T-cell (primary cell): ENCODE data around the gene DNAJC5. TPM values are rescaled to one million over a fixed set of nuclear protein-coding genes. Genes with fewer than 3 reads are reported as not detected.

ENCODE experiments used
- ATAC-seq, 4 experiments: fragments of 200-7000 bp in 3 of 4; fragments of 150-1000 bp in 1 of 4; cut with Tn5 transposase; replicated peaks in 1 of 4; 1 replicate in 3 of 4; 2 replicates in 1 of 4; pipeline ENCODE4 v1.10.0; 2021; ENCODE audit warnings: moderate library complexity in 3 of 4, mild to moderate bottlenecking in 2 of 4, moderate number of reproducible peaks in 1 of 4
- CTCF ChIA-PET, 2 donors: fragments of 300-600 bp; sonication (Branson Sonifier 250); formaldehyde crosslinking; loops; one replicate each; lab custom pipeline; 2022; ENCODE audit warnings: antibody characterized with exemption in 2 of 2; lab: Charles Lee
- POLR2A ChIA-PET, 2 donors: fragments of 300-600 bp; sonication (Branson Sonifier 250); formaldehyde crosslinking; loops; one replicate each; lab custom pipeline; 2022; ENCODE audit warnings: antibody characterized with exemption in 2 of 2; lab: Charles Lee
- DNase-seq, 35 experiments: peaks; one replicate each; pipeline versions ENCODE4 v3.0.0 to v3.0.0-alpha.2; 2013 to 2023
- H3K27ac ChIP-seq: one replicate; pipeline ENCODE4 v1.5.1; 2013; ENCODE audit warnings: low read length
- H3K27me3 ChIP-seq, 2 experiments: replicated peaks in 1 of 2; 1 replicate in 1 of 2; 2 replicates in 1 of 2; pipeline versions ENCODE4 v1.6.1 to v1.7.0; 2013; ENCODE audit warnings: low read length in 1 of 2, mixed read lengths in 1 of 2; ENCODE audit not compliant: control insufficient read depth in 2 of 2, insufficient read depth in 2 of 2; ENCODE audit errors: extremely low read depth in 1 of 2
- H3K36me3 ChIP-seq, 2 donors: 1 replicate in 1 of 2; 2 replicates in 1 of 2; pipeline versions ENCODE4 v1.6.1 to v1.7.0; 2013; ENCODE audit warnings: low read length in 1 of 2; ENCODE audit not compliant: control insufficient read depth in 2 of 2, insufficient read depth in 1 of 2; ENCODE audit errors: extremely low read depth in 1 of 2
- H3K4me1 ChIP-seq, 2 experiments: 1 replicate in 1 of 2; 2 replicates in 1 of 2; pipeline versions ENCODE4 v1.6.1 to v1.7.0; 2013; ENCODE audit warnings: low read length in 2 of 2, mixed read lengths in 1 of 2; ENCODE audit not compliant: insufficient read depth in 2 of 2, control insufficient read depth in 1 of 2; ENCODE audit errors: extremely low read depth in 1 of 2
- H3K4me3 ChIP-seq, 2 donors: 1 replicate in 1 of 2; 2 replicates in 1 of 2; pipeline versions ENCODE4 v1.5.1 to v1.7.0; 2013; ENCODE audit warnings: mild to moderate bottlenecking in 2 of 2, low read length in 1 of 2, moderate library complexity in 1 of 2; ENCODE audit not compliant: control insufficient read depth in 1 of 2; ENCODE audit errors: extremely low read depth in 1 of 2
- H3K9me3 ChIP-seq: 2 replicates; pipeline ENCODE4 v1.7.0; 2013
- H3K27ac Mint-ChIP-seq, 2 donors: one replicate each; pipeline ENCODE4 v1.8.0; 2020 to 2021; ENCODE audit warnings: mild to moderate bottlenecking in 2 of 2, mixed read lengths in 2 of 2
- H3K27me3 Mint-ChIP-seq, 2 donors: one replicate each; pipeline ENCODE4 v1.8.0; 2021 to 2022; ENCODE audit warnings: mixed read lengths in 2 of 2
- H3K36me3 Mint-ChIP-seq: one replicate; pipeline ENCODE4 v1.8.0; 2021; ENCODE audit warnings: mixed read lengths
- H3K4me1 Mint-ChIP-seq, 3 donors: one replicate each; pipeline ENCODE4 v1.8.0; 2020 to 2022; ENCODE audit warnings: mixed read lengths in 3 of 3, mild to moderate bottlenecking in 1 of 3
- H3K4me3 Mint-ChIP-seq, 3 donors: one replicate each; pipeline ENCODE4 v1.8.0; 2020 to 2022; ENCODE audit warnings: mild to moderate bottlenecking in 3 of 3, mixed read lengths in 3 of 3, moderate library complexity in 3 of 3
- H3K9me3 Mint-ChIP-seq, 3 donors: one replicate each; pipeline ENCODE4 v1.8.0; 2020 to 2022; ENCODE audit warnings: mixed read lengths in 3 of 3
- WGBS: methylation state at CpG from one replicate; pipeline ENCODE4 v1.1.5; 2013; ENCODE audit warnings: missing lambda C conversion rate; ENCODE audit not compliant: insufficient coverage; 5-methylcytosine and 5-hydroxymethylcytosine counted together
- total RNA-seq, 35 experiments: library from RNA in 6 of 35; stranded (reverse) in 6 of 35; fragments of 120-200 nt in 1 of 35; gene quantifications; one replicate each; pipeline versions ENCODE4 v1.2.1 to v1.2.4 and lab custom pipeline; 2013 to 2026

DNAJC5 gene
- total RNA-seq, 5 donors from 2014 or later (not counting 1 experiment from before 2014, with no cell fraction given), result 35.4 to 63.7 (median 54.9) TPM

- Mint-ChIP-seq H3K27me3 (no peaks in the 10 kb centered on the region), H3K9me3 (no peaks in the 10 kb centered on the region), H3K36me3 (peaks cover 10% of the 10 kb centered on the region), H3K27ac (peak overlapping the region; percentile 96 to 98), H3K4me1 (peaks cover 47 to 55% (median 54%) of the 10 kb centered on the region in 3 donors), H3K4me3 (peak overlapping the region; percentile 91 to 98 (median 96))
- ATAC-seq (peak in 1 of 4 experiments; percentile 11), DNase-seq (peak in 2 of 35 experiments; percentile 24 to 59)
- H3K36me3 ChIP-seq, result peaks cover under 1 to 13% of the 10 kb centered on the region in 2 donors
- ChIA-PET CTCF (interaction anchor here (0.6 to 1.6 kb wide), 6 partner anchors 31 to 254 kb away, joined by 3 to 5 read pairs (median 3); partner anchors contain the start of genes SAMD10 (in 1 of the 2), TPD52L2 (in 1 of the 2) and UCKL1 (in 1 of the 2)), POLR2A (no interaction called here)
- peak overlapping the region; percentile 55 to 74 for H3K4me3 ChIP-seq
- no peaks in the 10 kb centered on the region for H3K9me3 ChIP-seq
- no CpG with 5 or more reads among the region's 5 CpGs for WGBS
- H3K4me1 ChIP-seq, result peaks cover 4 to 44% of the 10 kb centered on the region in 2 experiments
- peak overlapping the region; percentile 71 for H3K27ac ChIP-seq
- no peaks in the 10 kb centered on the region for H3K27me3 ChIP-seq
Measured at GRCh38 chr20:63895952-63896263, 982 bp downstream of the DNAJC5 start.

DNA sequence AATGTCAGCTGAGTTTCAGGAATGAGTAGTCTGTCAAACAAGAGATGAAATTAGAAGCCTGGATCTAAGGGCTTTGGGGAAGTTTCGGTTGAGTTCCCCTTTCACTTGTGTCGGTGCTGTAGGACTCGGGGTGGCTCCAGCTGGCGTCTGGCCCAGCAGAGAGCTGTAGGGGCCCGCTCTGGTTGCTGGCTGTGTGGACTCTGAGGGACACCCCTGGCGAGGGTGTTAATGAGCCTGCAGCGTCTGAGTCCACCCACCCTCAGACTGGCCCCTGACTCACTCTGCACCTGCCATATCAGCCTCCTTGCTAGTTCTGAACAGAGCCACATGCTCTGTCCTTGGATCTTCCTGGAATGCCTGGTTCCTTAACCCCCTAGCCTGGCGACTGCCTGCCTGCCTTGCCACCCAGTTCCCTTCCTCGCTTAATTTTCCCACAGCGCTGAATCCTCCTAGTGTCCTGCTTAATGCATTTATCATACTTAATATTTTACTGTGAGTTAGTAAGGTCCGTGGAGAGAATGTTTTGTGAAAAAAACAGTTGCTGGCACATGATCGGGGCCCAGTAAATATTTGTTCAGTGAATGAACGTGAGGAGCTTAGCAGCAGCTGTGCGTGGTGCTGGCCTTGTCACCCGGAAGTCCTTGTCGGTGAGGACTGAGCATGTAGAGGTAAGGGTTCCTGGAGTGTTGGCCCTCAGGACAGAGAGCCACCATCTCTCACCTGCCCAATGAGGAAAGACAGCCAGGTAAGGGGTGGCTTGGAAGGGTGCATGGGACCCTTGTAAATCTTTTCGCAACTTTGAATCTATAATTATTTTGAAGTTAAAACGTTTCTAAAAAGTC, 1.6 kb downstream of the DNAJC5 start:
- peaks cover 53 to 61% (median 59%) of the 10 kb centered on the region in 3 donors for H3K4me1 Mint-ChIP-seq
- Histone ChIP-seq H3K27ac (peak overlapping the region; percentile 71), H3K9me3 (no peaks in the 10 kb centered on the region), H3K36me3 (peaks cover 0 to 9% of the 10 kb centered on the region in 2 donors), H3K4me1 (peaks cover 4 to 49% of the 10 kb centered on the region in 2 experiments), H3K4me3 (peak overlapping the region; percentile 55 to 74), H3K27me3 (no peaks in the 10 kb centered on the region)
- ATAC-seq, result peak in 1 of 4 experiments; percentile 10
- POLR2A ChIA-PET, result no interaction called here
- peak in 11 of 35 experiments; percentile 7 to 58 (median 17) for DNase-seq
- H3K4me3 Mint-ChIP-seq, result peak overlapping the region; percentile 91 to 98 (median 96)
- CTCF ChIA-PET, result interaction anchor here in 1 of 2 donors (0.6 to 1.6 kb wide), 6 partner anchors 31 to 390 kb away, joined by 3 to 5 read pairs (median 3); partner anchors contain the start of genes SAMD10, TPD52L2 and UCKL1
- WGBS, result 20% methylated on average over 10 of the region's 18 CpGs
- H3K27me3 Mint-ChIP-seq, result no peaks in the 10 kb centered on the region
- H3K9me3 Mint-ChIP-seq, result no peaks in the 10 kb centered on the region
- peaks cover 15% of the 10 kb centered on the region for H3K36me3 Mint-ChIP-seq
- H3K27ac Mint-ChIP-seq, result peak overlapping the region; percentile 96 to 98

DNA sequence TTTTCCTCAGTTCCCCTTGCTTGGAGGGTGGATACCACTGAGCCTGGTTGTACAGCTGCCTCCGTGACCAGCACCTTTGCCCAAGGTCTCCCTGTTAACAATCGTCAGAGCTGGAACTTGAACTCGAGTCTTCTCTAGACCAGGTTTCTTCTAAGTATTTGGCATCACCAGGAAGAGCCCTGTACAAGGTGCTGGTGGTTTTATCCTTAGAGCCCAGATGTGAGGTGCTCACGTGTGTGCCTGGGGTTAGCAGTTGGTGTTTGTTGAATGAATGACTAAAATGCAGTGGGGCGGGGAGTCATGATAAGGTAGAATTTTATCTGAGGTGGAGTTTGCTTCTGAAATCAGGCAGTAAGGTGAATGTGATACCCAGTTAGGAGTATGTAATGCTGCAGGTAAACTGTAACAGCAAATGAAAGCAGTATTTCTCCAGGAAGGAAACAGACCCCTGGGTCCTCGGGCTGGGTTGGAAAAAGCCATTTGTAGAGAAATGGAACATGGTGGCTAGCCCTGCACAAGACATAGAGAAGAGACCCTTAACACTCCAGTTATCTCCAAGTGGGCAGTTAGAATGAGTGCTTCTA, 3.1 kb downstream of the DNAJC5 start:
- CTCF ChIA-PET, result no interaction called here
- WGBS, result 83% methylated on average over 5 of the region's 6 CpGs
- ATAC-seq, result no peak
- POLR2A ChIA-PET, result no interaction called here
- no peaks in the 10 kb centered on the region for H3K9me3 Mint-ChIP-seq
- peaks cover 8 to 63% of the 10 kb centered on the region in 2 experiments for H3K4me1 ChIP-seq
- peaks cover 63 to 73% (median 69%) of the 10 kb centered on the region in 3 donors for H3K4me1 Mint-ChIP-seq
- no peak overlapping the region for H3K27ac ChIP-seq
- no peaks in the 10 kb centered on the region for H3K9me3 ChIP-seq
- no peak overlapping the region for H3K4me3 ChIP-seq
- no peak for DNase-seq
- no peaks in the 10 kb centered on the region for H3K27me3 Mint-ChIP-seq
- H3K27ac Mint-ChIP-seq, result peak overlapping the region; percentile 72 to 81
- peak overlapping the region in 1 of 3 donors; percentile 91 for H3K4me3 Mint-ChIP-seq
- H3K36me3 Mint-ChIP-seq, result peaks cover 15% of the 10 kb centered on the region
- H3K27me3 ChIP-seq, result no peaks in the 10 kb centered on the region
- peaks cover 0 to 11% of the 10 kb centered on the region in 2 donors for H3K36me3 ChIP-seq

GRCh38 chr20:63898882-63899558, 4.1 kb downstream of the DNAJC5 start:
- DNase-seq (peak in 12 of 35 experiments; percentile 6 to 44 (median 16)), ATAC-seq (no peak)
- Histone ChIP-seq H3K27me3 (no peaks in the 10 kb centered on the region), H3K4me1 (peaks cover 13 to 73% of the 10 kb centered on the region in 2 experiments), H3K9me3 (no peaks in the 10 kb centered on the region), H3K27ac (no peak overlapping the region), H3K36me3 (peaks cover 0 to 11% of the 10 kb centered on the region in 2 donors), H3K4me3 (no peak overlapping the region)
- H3K36me3 Mint-ChIP-seq, result peaks cover 15% of the 10 kb centered on the region
- peak overlapping the region in 1 of 3 donors; percentile 31 for H3K4me3 Mint-ChIP-seq
- ChIA-PET POLR2A (no interaction called here), CTCF (interaction anchor here in 1 of 2 donors (0.7 kb wide), 1 partner anchor 9 kb away, joined by 5 read pairs; no protein-coding TSS in a partner anchor)
- H3K4me1 Mint-ChIP-seq, result peaks cover 70 to 80% (median 76%) of the 10 kb centered on the region in 3 donors
- H3K27ac Mint-ChIP-seq, result peak overlapping the region; percentile 79 to 81
- 87% methylated on average over 9 of the region's 10 CpGs for WGBS
- no peaks in the 10 kb centered on the region for H3K27me3 Mint-ChIP-seq
- no peaks in the 10 kb centered on the region for H3K9me3 Mint-ChIP-seq

DNA sequence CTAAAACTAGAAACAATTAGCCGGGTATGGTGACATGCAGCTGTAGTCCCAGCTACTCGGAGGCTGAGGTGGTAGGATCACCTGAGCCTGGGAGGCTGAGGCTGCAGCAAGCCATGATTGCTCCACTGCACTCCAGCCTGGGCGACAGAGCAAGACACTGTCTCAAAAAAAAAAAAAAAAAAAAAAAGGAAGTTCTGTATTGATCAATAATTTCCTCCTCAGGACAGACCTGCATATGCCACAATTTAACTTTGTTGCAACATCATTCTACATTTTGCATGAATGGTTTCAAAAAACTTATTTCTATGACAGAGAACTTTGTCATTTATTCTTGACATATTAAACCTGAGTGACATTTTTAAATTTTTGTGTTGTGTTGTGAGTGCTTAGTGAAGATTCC, 5.5 kb downstream of the DNAJC5 start:
- no peaks in the 10 kb centered on the region for H3K27me3 Mint-ChIP-seq
- Histone ChIP-seq H3K4me3 (no peak overlapping the region), H3K27ac (no peak overlapping the region), H3K27me3 (no peaks in the 10 kb centered on the region), H3K4me1 (peaks cover 16 to 74% of the 10 kb centered on the region in 2 experiments), H3K9me3 (no peaks in the 10 kb centered on the region), H3K36me3 (peaks cover 0 to 16% of the 10 kb centered on the region in 2 donors)
- DNase-seq (no peak), ATAC-seq (no peak)
- CTCF ChIA-PET, result no interaction called here
- H3K4me3 Mint-ChIP-seq, result no peak overlapping the region
- peaks cover 73 to 87% (median 82%) of the 10 kb centered on the region in 3 donors for H3K4me1 Mint-ChIP-seq
- POLR2A ChIA-PET, result interaction anchor here in 1 of 2 donors (0.6 kb wide), 1 partner anchor 316 kb away, joined by 3 read pairs; no protein-coding TSS in a partner anchor
- 100% methylated on average over 1 of the region's 3 CpGs for WGBS
- H3K36me3 Mint-ChIP-seq, result peaks cover 15% of the 10 kb centered on the region
- H3K9me3 Mint-ChIP-seq, result no peaks in the 10 kb centered on the region
- H3K27ac Mint-ChIP-seq, result peak overlapping the region in 1 of 2 donors; percentile 31
